Measurements from ENCODE around the gene TRIM37. TPM values are rescaled to one million over a fixed set of nuclear protein-coding genes. Genes with fewer than 3 reads are reported as not detected.
"Not testable (repeated sequence)": the region's sequence is repeated elsewhere in the genome, so short reads cannot be mapped to it uniquely, and the experiment has no call there.

The TRIM37 gene
- total RNA-seq, 2 donors from 2014 or later: 19.7 to 19.8 TPM

- intact Hi-C loops (cut with DNase I): no loop called here
- DNase-seq (ENCODE audit: low spot score): no peak
These were observed 18.0 kb upstream of the TRIM37 start for GRCh38 chr17:59124665-59125064.

GRCh38 chr17:59121901-59122480 lies 15.3 kb upstream of the TRIM37 start:
- intact Hi-C loops (cut with DNase I): no loop called here

DNA sequence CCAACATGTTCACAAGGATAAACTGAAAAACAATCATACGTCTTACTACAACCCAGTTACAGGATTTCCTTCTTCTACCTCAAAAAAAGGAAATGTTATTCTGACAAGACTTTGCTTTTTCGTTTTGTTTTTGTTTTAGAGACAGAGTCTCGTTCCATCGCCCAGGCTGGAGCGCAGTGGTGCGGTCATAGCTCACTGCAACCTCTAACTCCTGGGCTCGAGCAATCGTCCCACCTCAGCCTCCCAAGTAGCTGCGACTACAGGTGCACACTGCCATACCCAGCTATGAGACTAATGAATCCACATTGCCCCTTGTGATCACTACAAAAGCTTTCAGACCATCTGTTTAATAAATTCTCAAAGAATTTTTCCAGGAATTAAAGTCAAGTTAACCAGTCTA lies 8.8 kb upstream of the TRIM37 start:
- DNase-seq (ENCODE audit: low spot score): no peak
- intact Hi-C loops (cut with DNase I): no loop called here

More at GRCh38 chr17:59121901-59122480, 15.3 kb upstream of the TRIM37 start:
- DNase-seq (ENCODE audit: low spot score): no peak

DNA sequence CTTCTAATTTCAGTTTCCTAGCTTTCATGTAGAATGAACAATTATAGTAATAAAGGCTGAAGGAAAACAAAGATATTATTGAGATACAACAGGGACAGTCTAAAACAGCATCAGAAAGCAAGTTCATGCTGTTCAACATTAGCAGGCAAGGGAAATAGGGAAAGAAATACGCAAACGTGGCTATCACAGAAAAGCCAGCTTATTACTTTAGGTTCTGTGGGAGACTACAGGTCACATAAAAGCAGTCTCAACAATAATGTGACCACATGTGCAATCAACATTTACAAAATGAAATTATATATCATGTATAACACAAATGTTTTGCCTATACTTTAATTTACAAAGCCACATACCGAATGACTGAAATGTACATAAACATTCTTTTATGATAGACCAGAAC lies 4.9 kb upstream of the TRIM37 start:
- intact Hi-C loops (cut with DNase I): no loop called here
- DNase-seq (ENCODE audit: low spot score): no peak

DNA sequence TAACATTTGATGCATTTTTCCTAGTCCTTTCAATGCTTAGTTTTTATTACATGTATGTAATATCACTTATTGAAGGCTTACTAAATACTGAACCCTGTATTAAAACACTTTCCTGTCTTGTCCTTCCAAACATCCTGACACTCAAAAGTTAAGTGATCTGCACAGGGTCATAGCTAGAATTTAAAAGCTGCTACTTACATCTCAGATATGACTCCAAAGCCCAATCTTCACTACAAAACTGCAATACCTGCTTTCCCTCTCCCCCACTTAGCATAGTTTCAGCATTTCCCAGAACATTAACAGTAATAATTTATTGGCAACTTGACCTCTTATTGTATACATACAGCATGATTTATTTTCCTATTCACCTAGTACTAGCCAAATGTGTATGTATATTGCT lies 4.3 kb upstream of the TRIM37 start:
- no peak for DNase-seq (ENCODE audit: low spot score)
- intact Hi-C loops (cut with DNase I): no loop called here

GRCh38 chr17:59108400-59109102 lies 1.9 kb upstream of the TRIM37 start:
- intact Hi-C loops (cut with DNase I): no loop called here
- no peak for DNase-seq (ENCODE audit: low spot score)

DNA sequence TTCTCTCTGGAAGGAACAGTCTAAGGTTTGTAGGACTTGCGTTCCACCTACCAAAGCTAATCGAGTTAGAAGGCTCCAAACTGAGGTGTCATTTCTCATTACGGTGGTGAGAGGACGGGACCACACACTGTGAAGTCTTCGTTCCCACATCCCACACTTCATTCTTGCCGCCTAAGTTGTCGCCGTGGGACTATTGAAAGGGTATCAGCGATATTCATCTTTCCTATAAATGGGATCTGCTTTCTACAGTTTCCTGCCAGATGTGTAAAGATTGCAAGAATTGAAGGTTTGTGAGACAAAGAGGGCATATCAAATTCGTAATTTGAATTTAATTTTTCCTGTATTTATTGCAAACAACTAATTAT lies 608 bp upstream of the TRIM37 start:
- DNase-seq (ENCODE audit: low spot score): no peak
- intact Hi-C loops (cut with DNase I): no loop called here

DNA sequence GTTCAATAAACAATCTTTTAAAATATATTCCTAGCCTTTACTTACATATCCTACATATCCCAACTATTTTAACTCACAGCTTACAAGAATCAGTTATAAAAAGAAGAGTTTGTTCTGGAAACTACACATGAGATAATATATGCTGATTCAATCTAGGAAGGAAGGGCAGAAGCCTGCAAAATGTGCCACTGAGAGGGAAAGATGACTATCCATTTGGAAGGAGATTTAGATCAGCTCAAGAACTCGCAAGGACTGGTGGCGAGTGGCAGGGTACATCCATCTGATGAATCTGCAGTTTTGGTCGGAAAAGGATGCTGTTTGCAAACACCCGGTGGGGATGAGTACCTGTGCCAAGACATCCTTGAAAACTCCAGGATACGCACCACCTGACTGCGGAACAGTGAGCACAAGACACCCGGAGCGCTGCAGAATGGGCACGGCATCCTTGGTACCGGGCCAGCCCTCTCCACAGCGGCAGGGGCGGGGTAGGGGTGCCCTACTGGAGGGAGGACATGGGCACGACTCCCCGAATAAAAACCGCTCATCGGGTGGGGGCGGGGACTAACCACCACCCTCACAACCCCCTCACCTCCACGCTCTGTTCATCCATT lies 723 bp downstream of the TRIM37 start:
- intact Hi-C loops (cut with DNase I): no loop called here
- peak; percentile 89 for DNase-seq (ENCODE audit: low spot score)

DNA sequence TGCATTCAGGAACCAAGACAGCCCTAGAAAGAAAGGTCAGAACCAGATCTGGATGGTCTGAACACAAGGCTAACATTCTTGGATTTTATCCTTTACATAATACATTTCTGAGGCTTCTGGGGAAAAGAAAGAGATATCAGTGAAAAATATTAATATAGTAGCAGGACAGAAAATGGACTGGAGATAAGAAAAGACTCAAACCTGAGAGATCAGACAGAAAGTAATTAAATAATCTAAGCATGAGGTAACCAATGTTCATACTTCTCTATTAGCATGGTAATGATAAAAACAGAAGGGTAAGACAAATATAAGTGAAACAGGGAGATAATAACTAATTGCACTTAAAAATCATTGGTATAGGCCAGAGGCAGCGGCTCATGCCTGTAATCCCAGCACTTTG lies 5.5 kb downstream of the TRIM37 start:
- intact Hi-C loops (cut with DNase I): no loop called here
- no peak for DNase-seq (ENCODE audit: low spot score)

- DNase-seq (ENCODE audit: low spot score): no peak
- intact Hi-C loops (cut with DNase I): no loop called here
These were observed 8.8 kb downstream of the TRIM37 start for GRCh38 chr17:59097876-59098275.

- DNase-seq (ENCODE audit: low spot score): no peak
- intact Hi-C loops (cut with DNase I): no loop called here
These were observed 11.7 kb downstream of the TRIM37 start for GRCh38 chr17:59094861-59095530.

DNA sequence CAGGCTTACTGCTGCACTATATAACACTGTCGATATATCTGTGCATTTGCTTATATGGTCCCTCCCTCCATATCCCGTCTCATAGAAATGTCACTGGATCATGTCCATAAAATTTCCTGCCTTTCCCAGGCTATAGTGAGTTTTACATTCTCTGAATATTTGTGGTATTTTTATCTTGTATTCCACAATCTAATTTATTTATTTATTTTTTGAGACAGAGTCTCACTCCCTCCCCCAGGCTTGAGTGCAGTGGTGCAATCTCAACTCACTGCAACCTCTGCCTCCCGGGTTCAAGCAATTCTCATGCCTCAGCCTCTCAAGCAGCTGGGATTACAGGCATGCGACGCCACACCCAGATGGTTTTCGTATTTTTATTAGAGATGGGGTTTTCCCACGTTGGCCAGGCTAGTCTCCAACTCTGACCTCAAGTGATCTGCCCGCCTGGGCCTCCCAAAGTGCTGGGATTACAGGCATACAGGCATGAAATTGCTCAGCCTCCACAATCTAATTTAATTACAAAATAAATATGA lies 12.9 kb downstream of the TRIM37 start:
- intact Hi-C loops (cut with DNase I): no loop called here
- peak; percentile 84 for DNase-seq (ENCODE audit: low spot score)

DNA sequence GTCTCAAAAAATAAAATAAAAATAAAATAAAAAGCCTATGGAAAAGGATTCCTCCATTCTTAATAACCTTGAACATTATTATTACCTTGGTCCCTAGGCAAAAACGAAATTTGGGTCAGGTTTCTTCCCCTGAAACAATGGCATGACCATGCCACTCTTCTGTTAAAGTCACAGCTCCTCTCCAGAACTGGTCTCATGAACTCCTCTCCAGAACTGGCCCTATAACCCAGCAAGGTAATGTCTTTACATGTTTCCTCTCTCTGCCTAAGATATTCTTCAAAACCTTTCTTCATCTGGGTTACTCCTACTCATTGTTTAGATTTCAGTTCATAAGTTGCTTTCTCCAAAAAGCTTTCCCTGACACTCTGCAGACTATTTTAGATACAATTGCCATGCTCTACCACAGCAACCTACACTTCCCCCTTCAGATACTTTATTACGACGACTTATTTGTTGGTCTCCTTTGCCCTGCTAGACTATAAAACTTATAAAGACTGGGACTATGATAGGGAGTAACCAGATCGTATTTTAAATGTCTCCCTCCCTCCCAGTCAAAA lies 13.5 kb downstream of the TRIM37 start:
- no peak for DNase-seq (ENCODE audit: low spot score)
- intact Hi-C loops (cut with DNase I): no loop called here

- DNase-seq (ENCODE audit: low spot score); intact Hi-C loops (cut with DNase I): not testable (repeated sequence)
These were observed 16.1 kb downstream of the TRIM37 start for GRCh38 chr17:59090593-59090992.

DNA sequence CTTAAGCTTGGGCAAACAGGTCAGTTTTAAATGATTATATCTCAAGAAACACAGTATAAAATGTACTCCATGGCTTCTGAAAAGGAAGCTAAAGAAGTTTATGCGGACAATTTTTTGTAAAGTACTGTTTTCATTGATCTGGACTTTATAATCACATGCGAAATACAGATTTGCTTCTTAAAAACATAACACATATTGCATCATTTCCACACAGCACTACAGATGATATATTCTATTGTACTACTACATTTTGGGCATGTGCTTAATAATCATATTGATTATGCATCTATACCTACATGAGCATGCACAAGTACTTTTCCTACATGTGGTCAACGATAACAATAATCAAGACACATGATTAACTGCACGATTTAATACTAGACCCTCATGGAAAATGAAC lies 22.5 kb downstream of the TRIM37 start:
- DNase-seq (ENCODE audit: low spot score): no peak
- intact Hi-C loops (cut with DNase I): no loop called here

- intact Hi-C loops (cut with DNase I): no loop called here
- DNase-seq (ENCODE audit: low spot score): no peak
These were observed 32.2 kb downstream of the TRIM37 start for GRCh38 chr17:59074494-59074893.

- no peak for DNase-seq (ENCODE audit: low spot score)
- intact Hi-C loops (cut with DNase I): no loop called here
These were observed 32.7 kb downstream of the TRIM37 start for GRCh38 chr17:59073972-59074371.

DNA sequence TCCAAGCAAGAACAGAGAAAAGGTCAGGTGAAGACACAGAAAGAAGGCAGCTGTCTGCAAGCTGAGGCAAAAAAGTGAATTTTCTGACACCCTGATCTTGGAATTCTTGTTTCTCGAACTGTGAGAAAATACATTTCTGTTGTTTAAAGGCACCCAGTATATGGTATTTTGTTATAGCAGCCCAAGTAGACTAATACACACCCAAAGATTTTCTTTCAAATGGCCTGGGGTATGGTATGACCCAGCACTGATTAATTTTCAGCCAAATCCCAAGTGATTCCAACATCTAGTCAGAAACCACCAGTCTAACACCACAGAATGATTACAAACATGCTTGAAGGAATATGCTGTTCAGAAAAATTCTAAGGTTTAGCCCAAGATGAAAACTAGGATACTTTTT lies 36.8 kb downstream of the TRIM37 start:
- intact Hi-C loops (cut with DNase I): no loop called here
- DNase-seq (ENCODE audit: low spot score): no peak

DNA sequence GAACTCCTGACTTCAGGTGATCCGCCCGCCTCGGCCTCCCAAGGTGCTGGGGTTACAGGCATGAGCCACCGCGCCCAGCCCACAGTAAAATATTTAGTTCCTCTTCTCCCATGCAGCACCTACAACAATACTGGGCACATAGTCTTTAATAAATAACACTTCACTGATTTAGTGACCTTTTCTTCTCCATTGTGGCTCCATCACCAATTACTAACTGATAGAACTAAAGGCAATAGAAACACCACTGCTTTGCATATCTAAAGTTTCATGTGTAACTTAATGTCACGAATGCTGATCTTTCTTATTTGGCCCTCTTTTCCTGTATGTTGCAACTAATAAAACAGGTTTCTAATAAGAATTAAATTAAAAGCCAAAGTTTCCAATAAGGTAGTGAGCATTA lies 38.9 kb downstream of the TRIM37 start:
- intact Hi-C loops (cut with DNase I): no loop called here
- DNase-seq (ENCODE audit: low spot score): no peak

DNA sequence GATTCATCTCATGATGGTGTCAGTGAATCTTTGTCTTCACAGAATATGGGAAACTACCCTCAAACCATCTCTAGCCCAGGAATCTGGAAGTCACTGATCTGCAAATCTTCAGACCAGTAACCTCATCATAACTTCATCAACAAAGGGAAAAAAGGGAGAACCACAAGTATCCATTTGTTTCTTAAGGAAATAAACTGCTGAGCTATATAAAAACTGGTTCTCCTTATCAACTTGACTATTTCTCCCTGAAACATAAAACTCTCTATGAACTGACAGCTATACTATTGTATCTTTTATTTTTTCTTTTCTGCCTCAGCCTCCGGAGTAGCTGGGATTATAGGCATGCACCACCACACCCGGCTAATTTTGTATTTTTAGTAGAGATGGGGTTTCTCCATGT lies 39.3 kb downstream of the TRIM37 start:
- intact Hi-C loops (cut with DNase I): no loop called here
- DNase-seq (ENCODE audit: low spot score): no peak

Data from posterior vena cava (tissue), 2 donors.